Measurements from ENCODE around the gene DIDO1.

DIDO1 gene

GRCh38 chr20:62898093-62898964 lies 28.0 kb downstream of the DIDO1 start:
- in situ Hi-C loops (cut with MboI; ENCODE audit: low sequenced_read_pairs): no loop called here

- in situ Hi-C loops (cut with MboI; ENCODE audit: low sequenced_read_pairs): no loop called here
These were observed 28.6 kb downstream of the DIDO1 start for GRCh38 chr20:62897666-62898065.

DNA sequence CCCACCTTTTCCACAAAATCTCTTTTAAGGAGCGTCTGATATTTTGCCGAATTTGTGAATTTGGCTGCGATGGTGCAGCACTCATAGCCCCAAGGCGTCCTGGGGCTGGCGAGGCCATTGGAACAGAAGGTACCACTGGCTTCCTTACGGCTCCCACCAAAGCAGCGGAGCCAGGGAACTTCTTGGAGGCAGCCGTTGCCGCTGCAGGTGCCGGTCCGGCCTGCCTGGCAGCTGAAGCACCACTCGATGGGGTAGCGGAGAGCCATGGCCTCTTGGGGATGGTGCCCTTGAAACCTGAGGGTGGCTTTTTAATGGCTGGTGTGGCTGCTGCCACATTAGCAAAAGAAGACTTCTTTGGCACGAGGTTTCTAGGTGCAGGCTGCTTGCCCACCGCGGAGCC lies 29.8 kb downstream of the DIDO1 start:
- in situ Hi-C loops (cut with MboI; ENCODE audit: low sequenced_read_pairs): no loop called here

DNA sequence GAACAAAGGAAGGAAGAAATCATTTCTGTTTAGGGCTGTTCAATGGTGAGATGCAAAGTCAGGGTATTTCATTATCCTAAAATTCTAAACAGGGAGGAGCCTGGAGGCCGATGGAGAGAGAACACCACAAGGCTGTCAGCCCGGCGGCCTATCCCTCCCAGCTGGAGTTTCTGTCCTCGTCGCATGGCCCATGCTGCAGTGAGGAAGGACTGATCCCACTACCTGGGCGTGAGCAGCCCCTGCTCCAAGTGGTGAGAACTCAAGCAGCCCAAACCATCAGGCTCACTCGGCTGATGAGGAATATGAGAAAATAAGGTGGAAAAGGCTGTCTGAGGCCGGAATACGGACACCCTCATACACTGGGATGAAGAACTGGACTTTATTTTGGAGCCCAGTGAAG lies 30.8 kb downstream of the DIDO1 start:
- in situ Hi-C loops (cut with MboI; ENCODE audit: low sequenced_read_pairs): no loop called here

DNA sequence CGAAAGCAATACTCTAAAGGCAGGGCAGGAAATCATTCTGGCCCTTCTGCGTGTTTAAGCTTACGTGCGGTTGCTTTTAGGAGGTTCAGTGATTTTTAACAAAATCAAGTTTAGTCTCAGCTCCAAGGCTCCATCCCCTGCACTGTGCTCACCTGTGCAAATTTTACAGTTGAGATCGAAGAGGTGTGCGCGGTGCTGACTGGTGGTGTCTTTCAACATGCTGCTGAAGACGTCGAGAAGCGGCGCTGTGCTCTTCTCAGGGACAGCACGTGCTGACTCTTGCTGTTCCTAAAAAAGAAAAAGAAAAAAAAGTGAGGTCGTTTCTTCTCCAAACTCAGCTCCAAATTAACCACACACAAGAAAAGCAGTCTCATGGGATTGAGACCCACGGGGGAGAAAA lies 32.0 kb downstream of the DIDO1 start:
- in situ Hi-C loops (cut with MboI; ENCODE audit: low sequenced_read_pairs): no loop called here

GRCh38 chr20:62893700-62894099 lies 32.6 kb downstream of the DIDO1 start:
- in situ Hi-C loops (cut with MboI; ENCODE audit: low sequenced_read_pairs): no loop called here

DNA sequence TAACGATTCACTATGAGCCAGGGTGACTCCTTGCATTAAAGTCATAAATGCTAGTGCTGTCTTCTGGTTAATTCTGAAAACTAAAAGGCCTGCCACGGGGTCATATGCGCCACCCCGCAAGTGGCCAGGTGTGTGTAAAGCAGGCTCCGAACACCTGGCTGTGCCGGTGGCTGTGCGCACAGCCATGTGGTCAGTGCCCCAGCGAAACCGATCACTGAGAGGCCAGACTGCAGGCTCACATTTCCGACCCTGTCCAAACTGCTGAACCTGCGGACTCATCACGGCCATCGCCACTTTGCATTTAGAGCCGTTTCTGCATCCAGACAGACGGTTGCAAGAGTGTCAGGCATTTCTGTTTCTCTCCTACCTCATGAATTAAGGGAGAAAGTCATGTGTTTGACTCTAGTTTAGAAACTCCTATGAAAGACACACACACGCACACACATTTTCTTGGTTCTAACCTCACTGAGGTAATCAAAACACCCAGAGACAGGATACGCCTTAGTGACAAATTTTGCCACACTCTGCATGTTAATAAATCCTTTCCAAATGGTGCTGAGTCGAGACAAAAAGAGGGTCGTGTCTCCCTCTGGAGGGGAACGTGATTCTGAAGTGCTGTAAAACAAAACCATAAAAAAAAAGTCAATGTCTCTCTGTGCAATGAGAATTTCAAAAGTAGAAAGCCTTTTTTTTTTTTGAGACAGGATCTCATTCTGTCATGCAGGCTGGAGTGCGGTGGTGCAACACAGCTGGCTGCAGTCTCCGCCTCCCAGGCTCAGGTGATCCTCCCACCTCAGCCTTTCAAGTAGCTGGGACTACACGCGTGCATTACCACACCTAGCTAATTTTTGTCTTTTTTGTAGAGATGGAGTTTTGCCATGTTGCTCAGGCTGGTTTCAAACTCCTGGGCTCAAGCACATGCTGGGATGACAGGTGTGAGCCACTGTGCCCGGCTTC lies 33.7 kb downstream of the DIDO1 start:
- in situ Hi-C loops (cut with MboI; ENCODE audit: low sequenced_read_pairs): no loop called here

- in situ Hi-C loops (cut with MboI; ENCODE audit: low sequenced_read_pairs): no loop called here
These were observed 35.2 kb downstream of the DIDO1 start for GRCh38 chr20:62891111-62891510.

DNA sequence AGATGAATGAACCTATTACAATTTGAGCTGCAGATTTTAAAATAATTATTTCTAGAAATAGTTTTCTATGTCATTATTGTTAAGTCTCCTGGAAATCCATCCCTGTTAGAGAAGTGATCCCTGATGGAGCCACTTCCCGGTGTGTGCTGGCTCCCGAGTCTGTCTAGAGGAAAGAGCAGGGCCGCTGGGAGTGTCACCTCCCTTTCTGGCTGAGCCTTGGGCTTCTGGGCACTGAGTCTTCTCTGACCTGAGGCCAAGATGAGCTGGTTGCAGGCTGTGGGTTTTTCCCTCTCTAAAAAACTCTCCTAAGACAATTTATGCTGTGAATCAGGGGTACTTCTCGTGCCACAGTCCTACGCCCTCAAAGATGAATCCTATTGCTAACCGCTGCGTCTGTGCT lies 35.9 kb downstream of the DIDO1 start:
- in situ Hi-C loops (cut with MboI; ENCODE audit: low sequenced_read_pairs): no loop called here

DNA sequence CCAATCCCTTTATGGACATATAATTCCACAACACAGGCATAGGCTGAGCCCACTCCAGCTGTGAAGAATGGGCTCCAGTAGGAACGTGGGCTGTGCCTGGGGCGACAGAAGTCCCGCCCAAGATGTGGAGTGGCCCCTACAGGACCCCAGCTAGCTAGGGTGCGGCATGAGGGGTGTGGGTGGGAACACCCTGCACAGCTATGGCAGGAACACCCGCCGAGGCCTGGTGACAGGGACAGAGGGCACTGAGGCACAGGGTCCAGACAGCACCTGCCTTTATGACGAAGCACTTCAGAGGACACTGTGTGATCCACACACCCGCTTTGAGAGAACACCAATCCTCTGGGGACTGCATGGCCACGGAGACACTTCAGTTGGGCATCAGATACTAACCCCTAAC lies 36.4 kb downstream of the DIDO1 start:
- in situ Hi-C loops (cut with MboI; ENCODE audit: low sequenced_read_pairs): no loop called here

DNA sequence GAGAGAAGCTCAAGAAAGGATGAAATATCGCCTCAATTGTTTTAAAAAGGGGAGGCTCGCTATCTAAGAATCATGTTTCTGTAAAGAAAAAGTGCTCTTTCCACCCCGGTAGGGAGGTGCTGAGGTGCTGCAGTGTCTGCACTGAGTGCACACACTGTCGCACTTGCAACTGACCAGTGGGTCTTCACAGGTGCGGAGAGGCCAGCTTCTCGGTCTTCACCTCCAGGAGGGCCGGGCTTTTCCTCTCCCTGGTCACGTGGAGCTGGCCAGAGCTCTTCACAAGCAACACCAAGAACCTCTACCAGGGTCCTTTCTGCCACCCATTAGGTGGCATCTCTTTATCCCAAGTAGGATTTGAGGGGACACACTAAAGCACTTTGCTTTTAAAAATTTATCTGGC lies 36.9 kb downstream of the DIDO1 start:
- in situ Hi-C loops (cut with MboI; ENCODE audit: low sequenced_read_pairs): no loop called here

- in situ Hi-C loops (cut with MboI; ENCODE audit: low sequenced_read_pairs): no loop called here
These were observed 37.4 kb downstream of the DIDO1 start for GRCh38 chr20:62888910-62889309.

DNA sequence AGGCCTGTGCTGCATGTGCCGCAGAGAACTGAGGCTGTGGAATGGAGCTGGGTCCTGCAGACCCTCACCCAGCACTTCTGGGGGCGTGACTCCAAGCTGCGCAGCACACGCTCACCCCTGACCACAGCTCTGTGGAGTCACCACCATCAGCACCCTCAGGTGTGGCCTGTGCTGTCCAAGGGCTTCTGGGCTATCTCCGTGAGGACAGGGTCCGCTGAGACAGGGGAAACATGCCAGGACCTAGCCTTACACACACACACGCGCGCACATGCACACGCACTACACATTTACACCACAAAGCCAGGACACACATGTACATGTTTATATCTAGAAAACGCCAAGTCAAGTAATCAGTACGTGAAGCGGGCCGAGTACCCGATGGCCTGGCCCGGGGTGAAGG lies 37.9 kb downstream of the DIDO1 start:
- in situ Hi-C loops (cut with MboI; ENCODE audit: low sequenced_read_pairs): no loop called here

DNA sequence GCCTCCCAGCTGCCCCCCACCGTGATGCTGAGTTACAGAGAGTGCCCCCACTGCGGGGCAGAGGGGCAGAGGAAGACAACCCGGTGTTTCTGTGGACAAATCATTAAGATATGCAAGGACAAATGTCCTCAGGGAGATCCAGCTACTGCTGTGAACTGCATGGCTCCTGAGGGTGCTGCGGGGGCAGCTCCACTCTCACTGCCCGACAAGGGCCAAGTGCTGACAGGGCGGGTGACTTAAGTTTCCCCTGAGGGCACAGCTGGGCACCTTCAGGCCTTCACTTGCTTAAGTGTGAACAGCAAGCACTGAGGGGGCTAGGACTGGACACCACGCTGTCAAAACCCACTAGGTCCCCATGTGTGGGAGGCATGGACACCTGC lies 38.5 kb downstream of the DIDO1 start:
- in situ Hi-C loops (cut with MboI; ENCODE audit: low sequenced_read_pairs): no loop called here

DNA sequence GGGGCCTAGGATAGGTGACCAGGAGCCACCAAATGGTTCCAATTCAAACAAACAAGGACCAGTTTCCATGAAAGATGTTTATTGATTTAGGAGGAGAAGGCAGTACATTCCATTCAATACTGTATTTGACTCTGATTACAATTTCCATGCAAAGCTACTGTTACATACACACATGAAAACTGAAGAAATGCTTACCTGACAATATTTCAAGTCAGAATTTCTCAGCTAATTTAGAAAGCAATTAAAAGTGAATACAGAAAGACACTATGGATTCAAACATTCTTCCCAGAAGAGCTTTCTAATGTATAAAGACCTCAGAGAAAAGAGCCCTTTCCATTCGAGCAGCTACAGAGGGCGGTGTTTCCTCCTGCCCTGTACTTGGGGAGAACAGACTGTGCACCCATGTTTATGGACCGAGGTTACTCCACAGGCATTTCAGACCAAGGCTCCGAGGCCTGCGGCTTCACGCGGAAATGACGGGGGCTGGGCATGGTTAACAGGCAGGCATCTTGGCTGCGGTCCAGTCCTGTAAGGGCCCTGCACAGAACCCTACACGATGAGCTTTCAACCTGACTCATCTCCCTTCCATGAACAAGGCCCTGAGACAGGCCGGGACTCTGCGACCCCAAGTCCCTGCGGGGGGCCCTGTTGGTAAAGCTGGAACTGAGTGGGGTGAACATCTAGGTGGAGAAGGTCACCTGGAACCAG lies 39.0 kb downstream of the DIDO1 start:
- in situ Hi-C loops (cut with MboI; ENCODE audit: low sequenced_read_pairs): no loop called here

DNA sequence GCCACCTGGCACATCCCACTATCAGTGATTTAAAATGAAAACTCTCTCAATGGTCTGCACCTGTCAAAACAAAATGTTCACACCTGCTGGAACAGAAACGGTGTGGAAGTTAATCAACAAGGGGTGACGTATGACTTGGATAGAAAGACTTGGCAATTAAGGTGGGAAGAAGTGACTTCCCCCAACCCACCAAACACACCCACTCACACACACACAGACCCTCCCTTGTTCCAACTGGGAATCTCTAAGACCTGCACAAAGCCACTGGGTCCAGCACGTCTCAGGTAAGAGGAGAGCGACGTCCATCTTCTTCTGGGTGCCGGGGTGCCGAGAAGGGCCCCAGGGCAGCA lies 39.6 kb downstream of the DIDO1 start:
- in situ Hi-C loops (cut with MboI; ENCODE audit: low sequenced_read_pairs): no loop called here

DNA sequence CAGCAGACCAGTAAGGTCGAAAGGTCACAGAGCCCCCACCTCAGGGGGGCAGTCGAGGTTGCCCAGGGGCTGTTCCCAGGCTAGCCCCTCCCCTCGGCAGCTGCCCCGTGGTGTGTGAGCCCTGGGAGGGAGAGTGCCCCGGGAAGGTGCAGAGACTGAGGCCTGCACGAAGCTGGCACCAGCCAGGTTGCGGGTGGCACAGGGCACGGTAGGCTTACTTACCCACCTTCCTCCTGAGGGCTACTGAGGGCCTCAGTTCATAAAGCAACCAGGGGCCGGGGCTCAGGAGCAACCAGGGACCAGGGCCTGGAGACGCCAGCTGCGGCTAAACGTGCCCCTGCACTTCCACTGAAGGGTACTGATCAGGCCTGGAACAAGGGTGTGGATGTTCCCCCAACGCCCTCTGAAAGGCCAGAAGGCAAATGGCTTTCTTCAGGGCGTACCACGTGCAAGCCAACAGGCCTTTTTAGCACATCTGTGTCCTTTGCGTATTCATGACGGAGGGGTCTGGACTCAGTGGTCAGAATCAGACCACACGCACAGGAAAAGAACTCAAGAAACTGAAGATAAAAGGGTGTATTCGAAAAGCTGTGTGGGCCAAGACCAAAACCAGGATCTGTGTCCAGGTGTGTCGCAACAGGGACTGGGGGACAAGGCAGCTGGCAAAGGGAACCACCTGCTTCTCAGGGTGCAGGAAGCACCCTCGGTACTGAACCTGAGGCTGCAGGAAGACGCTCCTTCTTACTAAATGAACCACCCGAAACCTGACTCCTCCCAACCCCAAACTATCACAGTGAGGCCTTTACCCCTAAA lies 40.2 kb downstream of the DIDO1 start:
- in situ Hi-C loops (cut with MboI; ENCODE audit: low sequenced_read_pairs): no loop called here

DNA sequence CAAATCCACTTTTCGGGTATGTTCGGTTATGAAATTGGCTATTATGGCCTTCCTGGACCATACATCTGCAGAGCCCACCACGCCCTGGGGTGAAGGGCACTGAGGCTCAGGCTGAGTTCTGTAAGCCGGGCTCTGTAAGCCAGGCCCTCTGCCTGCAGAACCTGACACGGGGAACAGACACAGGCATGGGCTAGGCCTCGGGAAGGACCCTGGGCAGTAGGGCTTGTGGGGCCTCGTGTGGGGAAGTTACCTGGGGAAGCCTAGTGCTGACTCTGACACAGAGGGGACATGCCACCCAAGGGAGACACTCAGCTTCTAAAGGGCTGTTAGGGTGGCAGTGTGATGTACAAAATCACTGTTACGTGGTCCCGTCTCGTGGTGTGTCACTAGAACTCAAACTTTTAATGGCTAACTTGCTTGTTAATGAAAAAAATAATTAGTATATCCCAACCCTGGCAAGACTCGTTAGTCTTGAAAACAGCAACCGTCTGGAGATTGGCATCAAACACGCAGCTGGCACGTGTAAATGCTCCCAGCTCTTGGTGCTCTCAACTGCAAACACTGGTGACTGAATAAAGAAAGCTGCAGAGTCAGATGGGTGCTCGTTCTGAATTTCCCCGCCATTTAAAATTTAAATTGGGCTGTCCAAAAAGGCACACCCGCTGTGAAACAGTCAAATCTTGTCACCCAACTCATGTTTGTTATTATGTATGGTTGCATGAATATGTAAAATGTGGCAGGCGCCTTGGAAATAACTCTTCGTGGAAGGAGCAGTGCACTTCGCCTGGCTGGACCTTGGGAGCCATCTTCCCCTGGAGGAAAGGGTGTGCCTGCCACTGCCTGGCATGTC lies 41.0 kb downstream of the DIDO1 start:
- in situ Hi-C loops (cut with MboI; ENCODE audit: low sequenced_read_pairs): no loop called here

- in situ Hi-C loops (cut with MboI; ENCODE audit: low sequenced_read_pairs): no loop called here
These were observed 41.7 kb downstream of the DIDO1 start for GRCh38 chr20:62884556-62884955.

DNA sequence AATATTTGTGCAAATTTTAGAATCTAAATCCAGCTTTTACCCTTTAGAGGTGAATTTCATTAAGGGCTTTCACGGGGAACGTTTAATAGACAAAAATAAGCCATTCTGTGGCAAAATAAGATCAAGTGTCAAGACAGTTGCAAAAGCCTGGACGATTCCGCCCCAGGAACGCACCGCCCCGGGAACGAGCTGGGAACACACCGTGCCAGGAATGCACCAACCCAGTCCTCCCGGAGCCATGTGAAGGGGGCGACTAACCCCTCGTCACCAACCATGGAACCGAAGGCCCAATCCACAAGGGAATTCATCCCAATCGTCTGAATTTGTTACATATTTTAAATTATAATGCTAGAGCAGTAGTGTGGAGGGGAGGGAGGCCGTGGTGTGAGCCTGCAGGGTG lies 43.9 kb downstream of the DIDO1 start:
- in situ Hi-C loops (cut with MboI; ENCODE audit: low sequenced_read_pairs): no loop called here
